ENCODE measurements around the gene HS3ST1.

The HS3ST1 gene

DNA sequence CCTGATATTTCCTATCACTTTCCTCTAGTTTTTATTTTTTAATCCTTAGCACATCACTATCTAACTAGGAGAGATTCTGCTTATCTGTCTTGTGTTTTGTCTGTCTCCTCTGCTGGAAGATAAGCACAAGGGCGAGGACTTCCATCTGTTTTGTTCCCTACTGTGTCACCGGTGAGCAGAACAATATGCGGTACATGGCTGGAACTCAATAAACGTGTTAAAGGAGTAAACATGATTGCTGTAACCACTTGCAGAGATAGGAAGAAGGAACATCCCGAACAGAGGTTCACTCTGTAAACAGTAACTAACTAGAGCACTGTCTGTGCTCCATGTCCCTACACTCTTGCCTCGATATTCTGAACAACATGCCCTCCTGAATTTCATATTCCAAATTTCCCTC lies 5.2 kb downstream of the HS3ST1 start:
- H3K4me3 ChIP-seq (ENCODE audit: low read depth, low read length): no peak overlapping the region
- no peak for DNase-seq (ENCODE audit: low read depth, low spot score)
- in situ Hi-C loops (cut with HindIII; ENCODE audit: low sequenced_read_pairs): no loop called here
- TF ChIP-seq, protein P1, sequence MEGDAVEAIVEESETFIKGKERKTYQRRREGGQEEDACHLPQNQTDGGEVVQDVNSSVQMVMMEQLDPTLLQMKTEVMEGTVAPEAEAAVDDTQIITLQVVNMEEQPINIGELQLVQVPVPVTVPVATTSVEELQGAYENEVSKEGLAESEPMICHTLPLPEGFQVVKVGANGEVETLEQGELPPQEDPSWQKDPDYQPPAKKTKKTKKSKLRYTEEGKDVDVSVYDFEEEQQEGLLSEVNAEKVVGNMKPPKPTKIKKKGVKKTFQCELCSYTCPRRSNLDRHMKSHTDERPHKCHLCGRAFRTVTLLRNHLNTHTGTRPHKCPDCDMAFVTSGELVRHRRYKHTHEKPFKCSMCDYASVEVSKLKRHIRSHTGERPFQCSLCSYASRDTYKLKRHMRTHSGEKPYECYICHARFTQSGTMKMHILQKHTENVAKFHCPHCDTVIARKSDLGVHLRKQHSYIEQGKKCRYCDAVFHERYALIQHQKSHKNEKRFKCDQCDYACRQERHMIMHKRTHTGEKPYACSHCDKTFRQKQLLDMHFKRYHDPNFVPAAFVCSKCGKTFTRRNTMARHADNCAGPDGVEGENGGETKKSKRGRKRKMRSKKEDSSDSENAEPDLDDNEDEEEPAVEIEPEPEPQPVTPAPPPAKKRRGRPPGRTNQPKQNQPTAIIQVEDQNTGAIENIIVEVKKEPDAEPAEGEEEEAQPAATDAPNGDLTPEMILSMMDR (IDR thresholded peaks at IDR 0.05; ENCODE audit: low read depth, low read length): no peak

DNA sequence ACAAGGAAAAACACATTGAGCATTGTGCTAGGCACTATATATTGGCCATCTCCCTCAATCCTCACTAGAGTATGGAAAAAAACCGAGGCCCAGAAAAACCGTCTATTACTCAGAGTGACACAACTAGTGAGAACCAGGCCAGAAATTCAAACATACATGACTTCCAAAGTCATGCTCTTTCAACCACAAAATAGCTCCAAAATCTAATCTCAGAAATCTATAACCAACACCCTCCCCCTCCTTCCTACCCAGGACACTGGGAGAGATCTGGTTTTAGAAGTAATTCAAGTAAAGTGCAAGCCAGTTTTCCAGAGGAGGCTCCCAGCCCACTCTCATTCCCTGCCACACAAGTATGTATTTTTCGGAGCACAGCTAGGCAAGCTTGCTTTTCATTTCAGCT lies 7.6 kb downstream of the HS3ST1 start:
- in situ Hi-C loops (cut with HindIII; ENCODE audit: low sequenced_read_pairs): no loop called here
- TF ChIP-seq, protein P1 (IDR thresholded peaks at IDR 0.05; ENCODE audit: low read depth, low read length): no peak
- no peak overlapping the region for H3K4me3 ChIP-seq (ENCODE audit: low read depth, low read length)
- DNase-seq (ENCODE audit: low read depth, low spot score): peak; percentile 12

DNA sequence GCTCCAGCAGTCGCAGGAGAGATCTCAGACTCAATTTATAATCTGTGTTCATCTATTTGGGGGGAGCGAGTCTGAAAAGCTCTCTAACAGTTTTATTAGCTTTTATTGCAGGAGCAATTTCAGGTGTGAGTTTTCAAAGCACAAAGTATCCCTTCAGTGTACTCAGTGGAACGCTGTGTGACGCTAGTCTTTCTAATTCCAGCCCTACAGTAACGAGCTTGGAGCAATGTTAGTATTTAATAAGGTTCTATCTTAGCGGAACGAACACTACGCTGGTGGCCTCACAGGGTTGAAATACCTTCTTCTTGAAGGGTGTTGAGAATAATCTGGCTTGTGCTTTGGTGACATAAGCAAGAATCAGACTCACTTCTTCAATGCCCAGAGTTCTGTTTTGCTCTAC lies 8.4 kb downstream of the HS3ST1 start:
- in situ Hi-C loops (cut with HindIII; ENCODE audit: low sequenced_read_pairs): no loop called here
- H3K4me3 ChIP-seq (ENCODE audit: low read depth, low read length): no peak overlapping the region
- no peak for DNase-seq (ENCODE audit: low read depth, low spot score)
- TF ChIP-seq, protein P1 (IDR thresholded peaks at IDR 0.05; ENCODE audit: low read depth, low read length): no peak

DNA sequence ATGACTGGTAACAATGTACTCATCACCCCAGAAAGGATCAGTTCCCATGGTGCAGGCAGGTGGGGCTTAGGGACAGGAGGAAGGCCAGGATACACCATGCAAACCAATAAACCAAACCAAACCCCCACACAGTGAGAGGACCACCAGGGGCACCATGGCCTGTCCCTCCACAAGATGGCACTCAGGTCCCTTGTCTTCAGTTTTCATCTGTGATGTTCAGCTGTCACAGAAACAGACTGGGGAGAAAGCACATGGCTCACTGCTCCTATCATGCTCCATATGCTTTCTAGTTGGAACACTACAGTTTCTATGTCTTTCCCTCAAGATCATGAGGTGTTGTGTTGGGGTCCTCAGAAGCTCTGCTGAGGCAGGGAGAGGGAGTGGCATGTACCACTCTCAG lies 10.1 kb downstream of the HS3ST1 start:
- no peak for DNase-seq (ENCODE audit: low read depth, low spot score)
- in situ Hi-C loops (cut with HindIII; ENCODE audit: low sequenced_read_pairs): no loop called here
- TF ChIP-seq, protein P1 (IDR thresholded peaks at IDR 0.05; ENCODE audit: low read depth, low read length): peak; percentile 7
- no peak overlapping the region for H3K4me3 ChIP-seq (ENCODE audit: low read depth, low read length)

DNA sequence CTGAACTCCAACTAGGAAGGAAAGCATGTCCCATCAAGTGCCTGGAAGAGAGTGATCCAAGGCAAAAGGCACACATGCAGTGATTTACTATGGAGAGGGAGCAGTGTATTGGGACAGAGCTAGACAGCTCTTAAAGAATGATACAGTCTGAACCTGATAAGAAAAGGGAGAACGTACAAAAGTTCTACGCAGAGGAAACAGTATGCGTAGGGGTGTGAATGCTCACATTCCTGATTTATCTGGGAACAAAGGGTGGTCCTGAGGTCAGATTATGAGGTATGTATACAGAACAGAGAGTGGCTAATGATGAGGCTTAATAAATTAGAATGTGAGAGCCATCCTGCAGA lies 12.0 kb downstream of the HS3ST1 start:
- no peak overlapping the region for H3K4me3 ChIP-seq (ENCODE audit: low read depth, low read length)
- TF ChIP-seq, protein P1 (IDR thresholded peaks at IDR 0.05; ENCODE audit: low read depth, low read length): no peak
- DNase-seq (ENCODE audit: low read depth, low spot score): no peak
- in situ Hi-C loops (cut with HindIII; ENCODE audit: low sequenced_read_pairs): no loop called here

DNA sequence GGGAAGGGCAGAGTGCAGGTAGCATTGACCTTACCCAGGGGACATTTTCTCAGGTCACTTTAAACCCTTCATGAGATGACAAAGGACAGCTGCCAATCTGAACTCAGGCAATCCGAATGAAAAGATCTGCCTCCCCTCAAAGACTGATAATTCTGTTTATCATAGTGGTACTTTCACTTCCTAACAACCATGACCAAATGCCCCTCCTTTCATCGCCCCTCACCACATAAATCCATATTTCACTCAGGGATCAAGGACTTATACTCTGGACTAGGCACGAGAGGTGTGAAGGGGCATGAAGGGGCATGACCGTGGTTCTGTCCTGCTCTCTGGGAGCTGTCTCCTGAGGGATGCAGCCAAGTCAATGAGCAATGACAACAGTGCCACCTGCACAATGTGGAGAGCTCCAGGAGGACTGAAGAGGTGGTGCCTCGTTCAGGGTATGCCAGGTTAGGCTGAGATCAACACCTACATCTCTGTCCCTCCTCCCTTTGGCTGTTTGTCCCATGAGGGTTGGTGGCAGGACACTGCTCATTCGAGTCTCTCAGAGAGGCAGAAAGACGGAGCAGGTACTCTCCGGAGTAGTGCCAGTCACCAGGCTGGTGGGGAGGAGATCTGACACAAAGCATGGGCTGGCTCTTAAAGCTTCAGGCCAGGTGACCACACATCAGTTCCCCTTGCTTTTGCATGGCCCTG lies 12.5 kb downstream of the HS3ST1 start:
- in situ Hi-C loops (cut with HindIII; ENCODE audit: low sequenced_read_pairs): no loop called here
- no peak for DNase-seq (ENCODE audit: low read depth, low spot score)
- no peak overlapping the region for H3K4me3 ChIP-seq (ENCODE audit: low read depth, low read length)
- TF ChIP-seq, protein P1 (IDR thresholded peaks at IDR 0.05; ENCODE audit: low read depth, low read length): no peak

Measured in astrocyte of the spinal cord (primary cell).